GM10847 (cell line): Measurements from ENCODE around the gene SLC4A4.

ENCODE experiments used
- POLR2A ChIP-seq: IDR thresholded peaks from 2 replicates; pipeline ENCODE4 v1.6.1; 2011; ENCODE audit not compliant: insufficient read length; ENCODE audit errors: extremely low read depth

Gene SLC4A4

DNA sequence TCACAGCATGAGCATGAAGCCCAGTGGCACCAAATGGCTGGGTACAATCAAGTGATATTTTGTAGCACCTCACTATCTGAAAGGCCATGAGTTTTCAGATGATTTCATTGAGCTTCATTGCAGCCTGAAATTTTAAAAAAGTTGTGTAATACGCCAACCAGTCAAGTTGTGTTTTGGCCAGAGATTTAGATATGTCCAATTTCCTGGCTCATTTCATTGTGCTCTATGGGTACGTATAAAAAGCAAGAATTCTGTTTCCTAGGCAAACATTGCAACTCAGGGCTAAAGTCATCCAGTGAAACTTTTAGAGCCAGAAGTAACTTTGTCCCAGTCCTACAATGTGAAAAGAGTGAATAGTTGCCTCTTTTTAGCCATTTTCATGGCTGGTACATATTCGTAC is 232.5 kb downstream of the SLC4A4 start:
- TF ChIP-seq POLR2A = no peak

- no peak for TF ChIP-seq POLR2A
Observed at GRCh38 chr4:71583971-71584370, 245.2 kb downstream of the SLC4A4 start.

GRCh38 chr4:71584585-71584984 is 245.8 kb downstream of the SLC4A4 start:
- TF ChIP-seq POLR2A = no peak

- no peak for TF ChIP-seq POLR2A
Observed at GRCh38 chr4:71586087-71586763, 247.4 kb downstream of the SLC4A4 start.

DNA sequence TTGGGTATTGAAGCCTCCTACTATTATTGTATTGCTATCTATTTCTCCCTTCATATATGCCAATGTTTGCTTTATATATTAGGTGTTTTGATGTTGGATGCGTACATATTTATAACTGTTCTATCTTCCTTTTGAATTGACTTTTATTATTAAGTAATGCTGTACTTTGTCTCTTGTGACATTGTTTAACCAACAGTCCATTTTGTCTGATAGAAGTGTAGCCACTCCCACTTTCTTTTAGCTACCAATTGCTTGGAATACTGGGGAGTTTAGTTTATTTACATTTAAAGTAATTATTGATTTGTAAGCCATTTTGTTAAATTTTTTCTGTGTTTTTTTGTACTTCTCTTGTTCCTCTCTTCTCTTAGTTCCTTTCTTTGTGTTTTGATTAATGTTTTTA is 249.2 kb downstream of the SLC4A4 start:
- no peak for TF ChIP-seq POLR2A

DNA sequence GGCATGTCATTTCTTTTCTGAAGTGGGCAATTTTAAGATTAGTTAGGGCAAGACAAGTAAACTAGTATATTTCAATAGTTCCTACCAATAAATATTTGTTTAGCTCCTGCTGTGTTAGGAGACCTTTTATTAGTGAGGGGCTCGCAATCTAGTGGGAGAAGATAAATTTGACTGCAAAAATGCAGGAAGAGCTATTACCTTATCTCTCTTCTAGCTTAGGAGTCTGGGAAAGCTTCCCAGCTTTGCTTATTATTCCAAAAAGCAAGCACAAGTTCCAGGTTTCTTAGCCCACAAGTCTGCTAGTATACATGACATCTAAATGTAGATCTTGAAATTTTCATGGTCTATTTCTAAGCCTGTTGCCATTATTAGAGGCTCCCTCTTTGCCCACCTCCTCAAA is 254.0 kb downstream of the SLC4A4 start:
- no peak for TF ChIP-seq POLR2A

- TF ChIP-seq POLR2A = no peak
Observed at GRCh38 chr4:71593311-71593710, 254.5 kb downstream of the SLC4A4 start.

DNA sequence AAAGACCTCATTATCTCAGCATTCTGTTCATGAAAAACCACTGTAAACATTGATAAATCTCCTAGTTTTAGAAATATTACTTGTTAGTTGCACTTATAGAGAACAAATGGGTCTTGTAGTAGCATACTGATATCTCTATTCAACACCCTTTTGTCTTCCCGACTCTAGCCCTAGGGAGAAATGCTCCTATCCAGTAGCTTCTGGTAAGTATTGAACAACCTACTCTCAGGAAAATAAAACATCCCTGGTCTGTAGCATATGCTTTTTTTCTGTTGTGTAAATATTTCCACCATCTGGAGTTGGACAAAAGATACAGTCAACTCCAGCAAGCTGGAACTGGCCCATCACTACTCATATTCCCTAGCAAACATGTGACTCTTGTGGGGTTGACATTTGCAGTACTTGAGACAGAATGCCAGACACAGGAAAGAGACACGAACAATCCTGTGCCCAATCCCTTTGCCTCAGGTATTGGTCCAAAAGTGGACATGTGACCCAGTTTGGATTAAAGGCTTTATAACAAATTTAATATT is 256.8 kb downstream of the SLC4A4 start:
- no peak for TF ChIP-seq POLR2A

- no peak for TF ChIP-seq POLR2A
Observed at GRCh38 chr4:71599578-71599977, 260.8 kb downstream of the SLC4A4 start.

DNA sequence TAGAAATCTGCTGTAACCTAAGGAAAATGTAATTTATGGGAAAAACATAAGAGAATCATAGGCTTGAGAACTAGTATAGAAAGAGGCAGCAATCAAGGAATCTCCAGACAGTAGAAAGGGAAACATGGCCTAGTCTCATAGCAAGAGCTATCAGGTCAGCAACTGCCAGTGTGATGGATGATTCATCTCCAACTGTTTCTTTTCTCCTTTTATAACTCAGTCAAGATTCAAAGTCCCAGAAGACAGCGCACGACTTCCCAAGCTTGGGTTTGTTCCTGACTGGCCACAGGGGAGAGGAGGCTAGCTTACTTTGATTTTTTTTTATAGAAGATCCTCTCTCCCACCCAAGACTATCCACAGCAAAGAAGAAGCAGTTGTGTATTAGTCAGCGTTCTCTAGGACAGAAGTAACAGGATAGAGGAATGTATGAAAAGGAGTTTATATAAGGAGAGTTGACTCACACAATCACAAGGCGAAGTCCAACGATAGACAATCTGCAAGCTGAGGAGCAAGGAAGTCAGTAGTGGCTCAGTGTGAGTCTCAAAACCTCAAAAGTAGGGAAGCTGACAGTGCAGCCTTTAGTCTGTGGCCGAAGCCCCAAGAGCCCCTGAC is 263.6 kb downstream of the SLC4A4 start:
- no peak for TF ChIP-seq POLR2A

DNA sequence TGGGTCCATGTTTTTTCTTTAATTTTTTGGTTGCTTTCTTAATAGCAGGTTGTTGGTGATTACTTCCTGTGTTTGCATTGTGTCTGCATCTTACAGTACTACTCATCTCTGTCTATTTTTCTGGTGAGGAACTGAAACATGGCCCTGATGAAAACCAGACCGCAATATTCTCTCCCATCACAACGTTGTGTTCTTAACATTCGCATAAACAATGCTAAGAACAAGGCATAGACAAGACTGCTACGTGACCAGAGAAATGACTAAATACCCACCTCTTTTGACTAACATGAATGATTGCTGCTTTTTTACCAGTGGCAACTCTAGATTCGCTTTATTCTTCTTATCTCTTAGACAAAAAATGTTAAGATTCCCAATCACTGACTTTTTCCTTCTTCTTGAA is 266.0 kb downstream of the SLC4A4 start:
- TF ChIP-seq POLR2A = no peak

- no peak for TF ChIP-seq POLR2A
Observed at GRCh38 chr4:71607109-71607508, 268.3 kb downstream of the SLC4A4 start.

DNA sequence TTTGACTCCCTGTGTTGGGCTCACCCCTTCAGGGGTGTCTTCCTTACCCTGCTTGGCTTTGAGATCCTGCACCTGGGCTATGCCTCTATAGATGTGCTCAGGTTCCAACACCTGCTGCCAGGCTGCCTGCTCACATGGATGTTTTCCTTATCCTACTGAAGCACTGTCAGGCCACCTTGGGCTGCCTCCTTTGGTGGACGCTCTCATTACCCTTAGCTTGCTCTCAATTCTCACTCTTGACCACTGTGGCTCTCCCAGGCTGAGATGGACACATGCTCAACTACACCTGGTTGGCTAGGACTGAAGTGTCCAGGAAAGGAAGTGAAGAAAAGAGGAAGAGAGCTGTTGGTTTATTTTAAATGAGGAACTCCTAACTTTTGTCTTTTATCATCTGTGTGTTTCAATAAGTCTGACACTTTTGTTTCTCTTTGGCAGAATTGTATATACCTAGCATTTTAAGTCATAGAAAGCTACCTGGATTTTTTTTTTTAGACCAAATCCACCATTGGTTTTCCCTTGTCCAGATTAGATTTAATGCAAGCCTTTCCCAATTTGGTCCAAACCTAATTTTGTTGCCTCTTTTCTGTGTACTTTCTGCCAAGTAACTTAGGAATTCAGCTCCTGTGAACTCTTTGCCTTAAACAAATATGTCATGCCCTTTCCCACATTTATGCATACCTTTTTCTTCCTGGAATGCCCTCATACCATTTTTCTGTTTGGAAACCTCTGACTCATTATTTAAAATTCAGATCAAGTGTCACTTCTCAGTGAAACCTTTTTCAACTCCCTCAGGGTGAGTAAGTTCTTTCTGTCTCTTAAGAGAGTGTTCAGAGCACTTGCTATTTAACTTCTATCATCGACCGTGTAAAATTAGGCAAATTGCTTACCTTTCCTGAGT is 269.2 kb downstream of the SLC4A4 start:
- no peak for TF ChIP-seq POLR2A

DNA sequence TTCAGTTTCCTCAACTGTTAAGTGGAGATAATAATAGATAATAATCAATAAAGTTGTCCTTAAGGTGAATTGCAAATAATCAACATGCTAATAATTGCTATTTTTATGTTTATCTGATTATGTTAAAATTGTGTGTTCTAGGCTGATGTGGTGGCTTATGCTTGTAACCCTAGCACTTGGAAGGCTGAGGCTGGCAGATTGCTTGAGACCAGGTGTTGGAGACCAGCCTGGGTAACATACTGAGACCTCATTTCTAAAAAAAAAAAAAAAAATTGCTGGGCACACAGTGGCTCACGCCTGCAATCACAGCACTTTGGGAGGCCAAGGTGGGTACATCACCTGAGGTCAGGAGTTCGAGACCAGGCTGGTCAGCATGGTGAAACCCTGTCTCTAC is 269.9 kb downstream of the SLC4A4 start:
- TF ChIP-seq POLR2A = no peak

DNA sequence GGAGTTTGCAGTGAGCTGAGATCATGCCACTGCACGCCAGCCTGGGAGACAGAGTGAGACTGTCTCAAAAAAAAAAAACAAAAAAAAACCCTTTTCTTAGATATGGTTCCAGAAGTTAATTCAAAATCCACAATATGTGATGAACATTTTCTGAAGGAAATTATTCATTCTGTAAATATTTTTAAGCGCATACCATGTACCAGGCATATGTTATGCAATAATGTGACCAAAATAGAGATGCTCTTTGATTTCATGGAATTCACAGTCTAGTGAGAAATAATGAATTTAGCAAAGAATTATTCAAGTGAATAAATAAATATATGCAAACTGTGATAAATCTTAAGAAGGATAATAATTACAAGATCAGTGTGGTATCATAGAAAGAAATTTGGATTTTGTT is 270.3 kb downstream of the SLC4A4 start:
- no peak for TF ChIP-seq POLR2A

GRCh38 chr4:71609651-71610050 is 270.8 kb downstream of the SLC4A4 start:
- TF ChIP-seq POLR2A = no peak
